Stimulated activated CD4-positive, alpha-beta T cell treated with anti-CD3 and anti-CD28 coated beads, Interleukin-1b, Interleukin-23, amount 100 ng/mL, for 48 hours (primary cell): ENCODE results near the gene WNT5B.

ENCODE experiments used
- DNase-seq: peaks from one replicate; pipeline ENCODE4 v3.0.0-alpha.2; 2020

Gene WNT5B

GRCh38 chr12:1628666-1629337, at the start of gene WNT5B:
Gene WNT5B, plus strand, starts transcription at chr12:1629231. Its CDS starts 2,124 bp downstream, at chr12:1631355.
- DNase-seq: no peak

DNA sequence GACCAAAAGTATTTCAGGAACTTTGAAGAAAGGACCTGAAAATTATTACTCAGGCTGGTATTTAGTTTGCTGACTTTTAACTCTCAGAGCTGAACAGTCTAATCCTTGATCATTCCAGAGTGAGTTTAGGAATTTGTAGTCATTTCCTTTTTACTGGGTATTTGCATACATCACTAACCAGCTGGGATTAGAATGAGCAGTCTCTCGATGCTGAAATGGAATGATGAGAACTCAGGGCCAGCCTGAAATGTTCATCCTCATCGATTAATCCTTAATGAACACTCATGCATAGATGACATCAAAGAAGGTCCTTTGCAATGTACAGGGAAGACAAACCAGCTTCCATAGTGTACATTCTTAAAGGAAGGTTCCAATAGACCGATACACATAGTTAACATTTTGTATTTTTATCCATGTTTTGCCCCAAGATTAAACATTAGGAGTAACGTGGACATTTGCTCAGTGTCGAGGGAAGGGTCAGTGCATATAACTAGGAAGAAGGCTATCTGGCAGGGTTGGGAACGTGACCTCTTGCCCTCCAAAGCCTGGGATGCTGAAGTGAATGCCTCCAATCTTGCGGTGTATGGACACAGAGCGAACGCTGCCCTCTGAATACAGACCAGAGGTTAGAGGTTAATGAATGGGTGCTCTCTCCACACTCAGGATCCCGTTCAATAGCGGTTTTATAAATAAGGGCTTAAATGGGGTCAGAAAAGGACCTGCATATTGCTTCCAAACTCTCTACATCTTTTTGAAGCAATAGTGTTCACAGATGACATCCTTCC, 49.2 kb upstream of the WNT5B start:
- DNase-seq: no peak

DNA sequence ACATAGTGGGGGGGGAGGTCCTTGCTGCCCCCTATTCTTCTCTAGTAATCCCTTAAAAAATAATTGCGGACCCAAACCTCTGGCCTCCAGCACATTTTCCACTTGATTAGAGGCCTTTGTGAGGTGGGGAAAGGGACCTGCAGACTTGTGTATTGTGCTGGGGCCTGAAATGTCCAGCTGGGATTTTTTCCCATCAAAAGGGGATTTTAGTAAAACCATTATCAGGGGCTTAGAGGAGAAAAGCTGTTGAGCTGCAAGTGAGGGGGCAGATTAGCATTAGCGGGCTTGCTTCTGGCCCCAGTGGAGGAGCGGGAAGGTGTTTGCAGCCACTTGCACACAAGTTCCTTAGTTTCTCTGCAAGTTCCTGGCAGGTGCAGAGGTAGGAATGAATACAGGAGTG, 48.5 kb upstream of the WNT5B start:
- DNase-seq: no peak

- no peak for DNase-seq
Observed at GRCh38 chr12:1581973-1582708, 46.9 kb upstream of the WNT5B start.

- DNase-seq: no peak
Observed at GRCh38 chr12:1582709-1583050, 46.4 kb upstream of the WNT5B start.

DNA sequence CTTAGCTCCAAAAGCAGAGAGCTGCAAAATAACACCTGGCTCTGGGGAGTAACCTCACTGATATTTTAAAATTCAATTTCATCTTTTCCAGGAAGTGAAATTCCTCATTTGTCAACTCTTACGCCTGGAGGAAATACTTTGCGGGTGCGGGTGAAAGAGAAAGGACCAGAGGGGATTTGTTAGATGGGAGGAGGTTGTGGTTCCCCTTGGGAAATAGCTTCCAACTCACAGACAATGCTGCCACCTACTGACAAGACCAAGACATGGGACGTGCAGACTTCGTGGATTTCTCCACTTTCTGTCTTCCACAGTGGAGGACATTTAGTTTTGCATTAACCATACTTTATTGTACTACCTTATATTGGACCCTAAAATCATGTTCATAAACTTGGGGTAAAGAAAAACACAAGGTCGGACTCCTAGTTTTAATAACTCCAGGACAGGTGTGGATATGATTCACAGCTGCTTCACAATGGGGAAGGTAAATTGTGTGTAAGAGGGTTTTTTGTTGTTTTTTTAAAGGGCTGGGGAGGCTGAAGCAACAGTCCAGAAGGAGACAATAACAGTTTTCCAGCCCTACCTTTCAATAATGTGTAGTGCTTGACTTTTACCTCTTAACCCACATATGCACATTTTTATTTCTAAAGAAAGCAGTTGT, 45.5 kb upstream of the WNT5B start:
- peak; percentile 65 for DNase-seq

- no peak for DNase-seq
Observed at GRCh38 chr12:1584326-1584725, 44.7 kb upstream of the WNT5B start.

DNA sequence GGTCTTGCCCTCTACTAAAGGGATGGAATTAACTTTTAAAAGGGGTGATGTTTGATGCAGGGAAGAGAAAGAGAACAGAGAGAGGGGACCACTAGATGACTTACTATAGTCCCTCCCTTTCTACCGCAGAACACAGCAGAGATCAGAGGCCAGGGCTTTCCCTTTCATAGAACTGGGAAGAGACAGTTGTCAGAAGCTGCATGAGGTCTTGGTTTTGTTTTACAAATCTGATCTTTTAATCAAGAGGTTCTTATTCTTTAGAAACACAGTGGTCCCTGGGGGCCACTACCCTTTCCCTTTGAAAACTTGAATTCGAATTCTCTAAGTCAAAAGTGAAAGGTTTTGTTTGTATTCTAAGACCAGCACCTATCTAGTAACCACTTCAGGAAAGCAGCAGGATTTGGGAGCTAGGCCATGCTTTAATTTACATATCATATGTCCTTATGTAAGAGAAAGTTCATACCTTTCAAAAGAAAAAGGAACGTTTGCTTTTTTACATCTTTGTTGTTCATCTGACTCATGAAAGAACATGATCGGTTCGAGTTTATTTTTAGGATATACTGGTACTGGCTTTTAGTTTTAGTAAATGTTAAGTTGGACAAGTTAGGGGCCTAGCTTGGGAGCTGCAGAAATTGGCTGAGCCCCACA, 41.0 kb upstream of the WNT5B start:
- no peak for DNase-seq

GRCh38 chr12:1588575-1588947, 40.5 kb upstream of the WNT5B start:
- no peak for DNase-seq

- no peak for DNase-seq
Observed at GRCh38 chr12:1590221-1590979, 38.6 kb upstream of the WNT5B start.

GRCh38 chr12:1591034-1591433, 38.0 kb upstream of the WNT5B start:
- no peak for DNase-seq

DNA sequence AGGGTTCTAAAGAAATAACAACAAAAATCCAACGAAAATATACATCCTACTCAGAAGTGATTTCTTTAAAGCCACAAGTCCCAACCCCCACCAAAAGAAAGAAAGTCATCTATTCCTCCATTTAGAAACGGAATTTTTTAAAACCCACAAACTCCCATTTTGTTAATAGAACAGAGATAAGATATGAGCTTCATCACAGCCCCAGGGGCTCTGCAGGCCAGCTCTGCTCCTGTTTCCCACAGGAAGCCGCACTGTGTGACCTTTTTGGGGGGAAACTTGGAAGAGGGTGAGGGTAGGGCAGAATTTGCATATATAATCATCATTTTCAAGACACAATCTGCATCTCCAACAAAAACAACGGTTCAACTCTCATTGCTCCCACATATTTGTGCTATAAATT, 37.5 kb upstream of the WNT5B start:
- no peak for DNase-seq

DNA sequence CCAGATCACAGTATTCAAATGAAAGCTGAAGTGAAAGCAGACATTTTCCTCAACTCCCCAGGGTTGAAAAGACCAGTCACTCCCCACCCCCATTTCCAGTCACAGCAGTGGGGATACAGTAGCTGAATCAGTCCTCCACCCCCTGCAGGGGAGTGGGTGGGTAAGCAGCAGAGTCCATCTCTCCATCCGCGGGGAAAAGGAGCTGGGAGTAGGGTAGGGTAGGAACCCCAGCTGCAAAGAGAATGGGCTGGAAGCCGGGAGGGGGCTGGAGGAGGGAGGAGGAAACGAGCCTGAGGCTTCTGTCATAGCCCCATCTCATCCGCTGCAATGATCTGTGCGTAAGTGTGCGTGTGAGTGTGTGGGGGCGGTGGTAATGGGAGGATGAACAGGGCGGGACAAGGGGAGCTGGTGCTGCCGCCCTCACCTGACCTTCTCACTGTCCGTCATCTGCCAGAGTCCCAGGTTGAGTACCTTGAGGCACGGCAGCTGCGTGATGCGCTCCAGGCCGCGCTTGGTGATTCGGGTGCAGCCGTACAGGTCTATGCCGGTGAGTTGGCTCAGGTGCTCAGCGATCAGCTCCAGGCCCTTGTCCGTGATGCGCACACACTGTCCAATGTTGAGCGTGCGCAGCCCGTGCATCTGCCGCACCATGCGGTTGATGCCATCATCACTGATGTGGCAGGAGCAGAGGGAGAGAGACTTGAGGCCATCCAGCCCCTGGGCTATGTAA, 36.4 kb upstream of the WNT5B start:
- peak; percentile 71 for DNase-seq

DNA sequence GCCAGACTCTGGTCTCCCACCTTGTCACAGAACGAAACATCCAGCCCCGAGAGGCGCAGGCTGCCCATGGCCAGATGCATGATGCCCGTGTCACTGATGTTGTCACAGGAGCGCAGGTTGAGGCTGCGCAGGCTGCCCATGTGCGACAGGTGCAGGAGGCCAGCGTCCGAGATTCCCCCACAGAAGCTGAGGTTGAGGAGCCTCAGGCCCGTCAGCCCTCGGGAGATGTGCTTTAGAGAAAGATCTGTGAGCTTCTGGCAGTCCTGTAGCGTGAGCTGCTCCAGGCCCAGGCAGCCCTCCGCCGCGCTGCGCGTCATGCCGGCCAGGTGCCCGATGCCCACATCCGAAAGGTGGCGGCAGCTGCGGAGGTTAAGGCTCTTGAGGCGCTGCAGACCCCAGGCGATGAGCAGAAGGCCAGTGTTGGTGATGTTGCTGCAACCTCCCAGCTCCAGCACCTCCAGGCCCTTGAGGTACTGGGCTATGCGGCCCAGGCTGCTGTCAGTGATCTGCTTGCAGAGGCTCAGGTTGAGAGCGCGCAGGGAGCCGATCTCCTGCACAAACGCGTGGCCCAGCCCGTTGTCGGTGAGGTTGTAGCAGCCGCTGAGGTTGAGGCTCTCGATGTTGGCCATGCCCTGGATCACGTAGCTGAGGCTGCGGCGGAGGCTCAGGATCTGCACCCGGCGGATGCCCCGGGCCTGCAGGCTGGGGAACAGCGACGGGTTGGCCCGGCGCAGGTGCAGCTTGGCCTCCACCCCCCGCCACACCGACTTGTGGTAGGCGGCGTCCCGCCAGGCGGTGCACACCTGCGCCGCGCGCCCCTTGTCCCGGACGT, 35.6 kb upstream of the WNT5B start:
- peak; percentile 51 for DNase-seq

- no peak for DNase-seq
Observed at GRCh38 chr12:1594006-1594260, 35.1 kb upstream of the WNT5B start.

DNA sequence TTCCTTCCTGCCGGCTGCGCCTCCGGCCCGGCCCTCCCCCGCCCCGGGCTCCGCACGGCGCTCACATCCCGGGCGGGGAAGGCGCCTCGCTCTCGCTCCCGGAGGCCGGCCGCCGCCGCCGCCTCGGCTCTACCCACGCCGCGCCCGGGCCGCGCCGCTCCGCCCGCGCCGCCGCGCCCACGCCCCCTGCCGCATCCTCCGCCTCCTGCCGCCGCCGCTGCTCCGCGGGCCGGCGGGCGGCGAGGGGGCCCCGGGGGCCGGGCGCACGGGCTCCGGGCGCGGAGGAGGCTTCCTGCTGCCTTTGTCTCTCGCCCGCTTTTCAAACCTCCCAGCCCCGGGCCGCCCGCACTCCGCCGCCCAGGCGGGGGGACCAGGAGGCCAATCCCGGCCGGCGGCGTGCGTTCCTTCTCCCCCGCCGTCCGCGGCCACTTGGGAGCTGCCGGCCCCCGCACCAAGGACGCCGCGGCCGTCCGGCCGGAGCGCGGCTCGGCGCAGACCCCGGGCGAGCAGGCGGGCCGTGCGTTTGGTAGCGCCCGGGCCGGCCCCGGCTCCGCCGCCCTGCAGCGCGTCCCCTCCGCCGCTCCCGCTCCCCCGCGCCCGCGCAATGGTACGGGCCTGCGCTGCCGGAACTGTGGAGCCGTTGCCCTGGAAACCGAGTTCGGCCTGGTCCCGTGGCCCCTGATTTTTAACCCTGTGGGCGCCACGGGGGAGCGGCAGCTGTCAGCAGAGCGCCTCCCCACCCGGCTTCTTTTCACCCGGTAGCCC, 34.6 kb upstream of the WNT5B start, which contains the start of gene FBXL14:
Gene FBXL14, minus strand, starts transcription at position 321 of the 765 bp plus-strand sequence. CDS start 515 bp downstream, outside the sequence.
- DNase-seq: peak; percentile 86

DNA sequence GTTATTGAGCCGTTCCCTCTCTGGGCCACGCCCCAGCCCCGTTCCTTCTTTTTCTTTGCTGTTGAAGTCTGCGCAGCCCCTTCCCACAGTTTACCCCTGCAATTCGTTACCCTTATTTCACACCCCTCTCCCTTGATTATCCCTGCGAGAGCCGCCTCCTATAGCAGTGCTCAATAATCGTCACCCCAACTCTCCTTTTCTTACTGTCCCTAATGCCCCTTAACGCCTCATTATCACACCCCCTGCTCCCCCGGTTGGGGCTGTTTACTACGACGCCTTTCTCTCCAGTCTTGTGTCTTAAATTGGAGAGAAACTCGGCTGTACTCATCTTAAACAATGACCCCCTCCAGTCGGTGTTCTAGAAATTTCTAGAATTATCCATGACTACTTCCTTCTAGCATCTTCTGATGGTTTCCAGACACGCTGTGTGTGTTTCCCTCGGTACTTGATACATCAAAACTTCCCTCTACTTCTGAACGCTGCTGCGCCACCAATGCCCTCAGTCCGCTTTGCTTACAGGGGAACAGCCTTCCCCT, 33.9 kb upstream of the WNT5B start:
- no peak for DNase-seq

- no peak for DNase-seq
Observed at GRCh38 chr12:1595690-1596347, 33.2 kb upstream of the WNT5B start.

DNA sequence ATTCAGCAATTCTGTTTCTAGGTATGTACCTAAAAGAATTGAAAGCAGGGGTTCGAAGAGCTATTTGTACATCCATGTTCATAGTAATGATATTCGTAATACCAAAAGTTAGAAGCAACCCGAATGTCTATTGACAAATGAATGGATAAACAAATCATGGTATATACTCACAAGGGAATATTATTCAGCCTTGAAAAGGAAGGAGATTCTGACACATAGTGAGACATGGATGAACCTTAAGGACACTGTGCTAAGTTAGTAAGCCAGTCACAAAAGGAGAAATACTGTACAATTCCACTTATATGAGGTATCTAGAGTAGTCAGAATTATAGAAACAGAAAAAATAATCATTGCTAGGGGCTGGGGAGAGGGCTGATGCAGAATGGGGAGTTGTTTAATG, 30.3 kb upstream of the WNT5B start:
- DNase-seq: no peak
